Progenitor cell of endocrine pancreas (in vitro differentiated cells): ENCODE results near the gene CENPS. TPM values are rescaled to one million over a fixed set of nuclear protein-coding genes. Genes with fewer than 3 reads are reported as not detected.
"Not testable (repeated sequence)": the region's sequence is repeated elsewhere in the genome, so short reads cannot be mapped to it uniquely, and the experiment has no call there.

Experiments
- DNase-seq: peaks from one replicate; pipeline ENCODE4 v3.0.0; 2021; ENCODE audit warnings: low spot score; ENCODE audit not compliant: unreplicated experiment
- H3K27ac Mint-ChIP-seq: 2 replicates; pipeline ENCODE4 v1.8.0; 2021; ENCODE audit warnings: mild to moderate bottlenecking, moderate library complexity, mixed read lengths
- H3K27me3 Mint-ChIP-seq: 2 replicates; pipeline ENCODE4 v1.8.0; 2021; ENCODE audit warnings: mixed read lengths
- H3K36me3 Mint-ChIP-seq: 2 replicates; pipeline ENCODE4 v1.8.0; 2022; ENCODE audit warnings: mixed read lengths; ENCODE audit not compliant: insufficient read depth
- H3K4me1 Mint-ChIP-seq: 2 replicates; pipeline ENCODE4 v1.8.0; 2021; ENCODE audit warnings: low read depth, mixed read lengths
- H3K4me3 Mint-ChIP-seq: 2 replicates; pipeline ENCODE4 v1.8.0; 2021; ENCODE audit warnings: low read depth, mild to moderate bottlenecking, moderate library complexity, mixed read lengths
- H3K9me3 Mint-ChIP-seq: 2 replicates; pipeline ENCODE4 v1.8.0; 2021; ENCODE audit warnings: low read depth, mixed read lengths
- CTCF ChIP-seq: fragments of 200-600 bp; sonication (generic); IDR thresholded peaks from one replicate; pipeline ENCODE4 v1.5.0; 2021; ENCODE audit warnings: antibody characterized with exemption, mild to moderate bottlenecking; ENCODE audit not compliant: unreplicated experiment
- total RNA-seq: library from RNA; stranded (reverse); gene quantifications from 2 replicates; pipeline ENCODE4 v1.2.1, GENCODE V29; 2021

The CENPS gene
- total RNA-seq, 1 donor from 2014 or later: 22.2 TPM

- no peak overlapping the region for H3K4me3 Mint-ChIP-seq
- no peaks in the 10 kb centered on the region for H3K9me3 Mint-ChIP-seq
- peaks cover 14% of the 10 kb centered on the region for H3K4me1 Mint-ChIP-seq
- no peak overlapping the region for H3K27ac Mint-ChIP-seq
- H3K27me3 Mint-ChIP-seq: no peaks in the 10 kb centered on the region
- H3K36me3 Mint-ChIP-seq: peaks cover 26% of the 10 kb centered on the region
- DNase-seq: no peak
- no peak for TF ChIP-seq CTCF
These were observed 27.4 kb upstream of the CENPS start for GRCh38 chr1:10402729-10403274.

- no peak for DNase-seq
- H3K36me3 Mint-ChIP-seq: peaks cover 34% of the 10 kb centered on the region
- H3K27me3 Mint-ChIP-seq: no peaks in the 10 kb centered on the region
- H3K4me3 Mint-ChIP-seq: no peak overlapping the region
- TF ChIP-seq CTCF: no peak
- H3K4me1 Mint-ChIP-seq: no peaks in the 10 kb centered on the region
- no peaks in the 10 kb centered on the region for H3K9me3 Mint-ChIP-seq
- no peak overlapping the region for H3K27ac Mint-ChIP-seq
These were observed 23.0 kb upstream of the CENPS start for GRCh38 chr1:10407201-10407600.

- H3K4me1 Mint-ChIP-seq: no peaks in the 10 kb centered on the region
- DNase-seq: no peak
- H3K36me3 Mint-ChIP-seq: peaks cover 47% of the 10 kb centered on the region
These were observed 14.9 kb upstream of the CENPS start for GRCh38 chr1:10415211-10415930.

GRCh38 chr1:10415967-10416366 lies 14.3 kb upstream of the CENPS start:
- not testable (repeated sequence) for H3K27me3 Mint-ChIP-seq, H3K4me1 Mint-ChIP-seq, H3K9me3 Mint-ChIP-seq, H3K4me3 Mint-ChIP-seq, DNase-seq
- peak overlapping the region; percentile 89 for H3K27ac Mint-ChIP-seq
- H3K36me3 Mint-ChIP-seq: peaks cover 49% of the 10 kb centered on the region

More at GRCh38 chr1:10415211-10415930, 14.9 kb upstream of the CENPS start:
- Mint-ChIP-seq H3K9me3 (no peaks in the 10 kb centered on the region), H3K4me3 (no peak overlapping the region), H3K27ac (peak overlapping the region; percentile 85), H3K27me3 (no peaks in the 10 kb centered on the region)
- TF ChIP-seq CTCF: no peak

GRCh38 chr1:10418741-10419140 lies 11.5 kb upstream of the CENPS start:
- not testable (repeated sequence) for DNase-seq, H3K27ac Mint-ChIP-seq, H3K4me3 Mint-ChIP-seq, H3K27me3 Mint-ChIP-seq, H3K9me3 Mint-ChIP-seq, H3K4me1 Mint-ChIP-seq
- peaks cover 42% of the 10 kb centered on the region for H3K36me3 Mint-ChIP-seq

GRCh38 chr1:10419351-10419750 lies 10.9 kb upstream of the CENPS start:
- peaks cover 42% of the 10 kb centered on the region for H3K36me3 Mint-ChIP-seq
- peak overlapping the region; percentile 35 for H3K27ac Mint-ChIP-seq
- H3K4me3 Mint-ChIP-seq: no peak overlapping the region
- no peaks in the 10 kb centered on the region for H3K4me1 Mint-ChIP-seq
- no peaks in the 10 kb centered on the region for H3K27me3 Mint-ChIP-seq
- no peak for DNase-seq
- TF ChIP-seq CTCF: no peak
- H3K9me3 Mint-ChIP-seq: no peaks in the 10 kb centered on the region
